Measurements from ENCODE around the gene DEXI. TPM values are rescaled to one million over a fixed set of nuclear protein-coding genes. Genes with fewer than 3 reads are reported as not detected.
A peak's percentile ranks its signal among the peaks of the same experiment; 100 is the strongest.

The DEXI gene
- total and polyA plus RNA-seq, 2 of the 13 experiments (the other 11 are each of a cell fraction or from before 2014, with no cell fraction given), result 51.5 to 70.4 TPM

- no peak for TF ChIP-seq SOX13 (IDR thresholded peaks at IDR 0.05)
- TF ChIP-seq SOX13 (CRISPR knock-in tag; conservative IDR thresholded peaks at IDR 0.05 in 1 of 2, IDR thresholded peaks at IDR 0.05 in 1 of 2), result no peak
- no peak for TF ChIP-seq DNMT3B (CRISPR knock-in tag; conservative IDR thresholded peaks at IDR 0.05)
- no peak for TF ChIP-seq PAXIP1 (CRISPR knock-in tag; conservative IDR thresholded peaks at IDR 0.05)
Measured at GRCh38 chr16:10976634-10977033, 34.4 kb upstream of the DEXI start (continued).

GRCh38 chr16:10972819-10973464 is 30.7 kb upstream of the DEXI start:
- Histone ChIP-seq H3K9me3 (ENCODE audit: low read length) (no peaks in the 10 kb centered on the region), H4K20me1 (ENCODE audit: insufficient read depth, low read length) (no peaks in the 10 kb centered on the region), H3K27me3 (ENCODE audit: control insufficient read depth in 1 of 2, insufficient read depth in 2 of 2, low read length in 2 of 2) (no peaks in the 10 kb centered on the region; a peak in 1 of 5 replicates), H3K4me3 (replicated peaks in 1 of 3; ENCODE audit: insufficient read depth in 1 of 3, low read depth in 2 of 3, low read length in 3 of 3) (no peak overlapping the region), H3K27ac (ENCODE audit: extremely low read length, insufficient read depth, low read length) (no peak overlapping the region), H3K4me1 (ENCODE audit: insufficient read depth, low read length) (peaks cover 9% of the 10 kb centered on the region), H3K9ac (ENCODE audit: insufficient read depth, low read depth, low read length) (no peak overlapping the region), H3K36me3 (replicated peaks in 1 of 2; ENCODE audit: control insufficient read depth in 1 of 2, insufficient read depth in 2 of 2, low read length in 2 of 2) (peaks cover 5 to 32% of the 10 kb centered on the region in 2 experiments), H2AFZ (ENCODE audit: low read length) (no peak overlapping the region), H3K4me2 (ENCODE audit: low read depth, low read length) (no peak overlapping the region), H3K79me2 (ENCODE audit: insufficient read depth, low read length) (no peaks in the 10 kb centered on the region)
- ATAC-seq (no peak), DNase-seq (ENCODE audit: low spot score) (no peak), FAIRE-seq (no peak)
- WGBS (ENCODE audit: low lambda C conversion rate), result 98% methylated on average over 12 of the region's 12 CpGs
- POLR2A ChIA-PET, result no interaction called here
- intact Hi-C loops (cut with micrococcal nuclease; ENCODE audit: unreplicated experiment) (no loop called here), in situ Hi-C loops (cut with HindIII; ENCODE audit: extremely low pct_ligation_motif_present, low pct_unique_long_range_greater_than_20kb) (no loop called here)
- no TSS peak for BruUV-seq (replicated peaks)
- TF ChIP-seq TEF (CRISPR knock-in tag; IDR thresholded peaks at IDR 0.05) (no peak), ZNF749 (CRISPR knock-in tag; IDR thresholded peaks at IDR 0.05; ENCODE audit: borderline replicate concordance) (0 out of 2 replicates have a peak, but pooled peaks have one; percentile 31), ZNF570 (CRISPR knock-in tag; IDR thresholded peaks at IDR 0.05; ENCODE audit: borderline replicate concordance) (no peak)
- CTCF ChIA-PET (ENCODE audit: low intra/inter-chr PET ratio, low total read pairs), result interaction anchor here (1.0 to 2.4 kb wide), 4 partner anchors 9 to 398 kb away, joined by 3 to 35 read pairs (median 6); partner anchors contain the start of gene SOCS1
